Pancreas (tissue), 10 donors: ENCODE measurements around the gene GLUD2. TPM values are rescaled to one million over a fixed set of nuclear protein-coding genes. Genes with fewer than 3 reads are reported as not detected.

Experiments
- ATAC-seq, 4 donors: fragments of 200-7000 bp; cut with Tn5 transposase; one replicate each; pipeline versions ENCODE4 v1.8.0 to v1.9.1; 2020; ENCODE audit warnings: mild to moderate bottlenecking in 4 of 4, moderate library complexity in 4 of 4
- DNase-seq, 6 donors: peaks; one replicate each; pipeline ENCODE4 v3.0.0-alpha.2; 2020
- FAIRE-seq: peaks from 2 replicates; lab custom pipeline; 2012; peaks lifted over from hg19 to GRCh38; lab: Jason Lieb, UNC
- H3K27ac ChIP-seq, 4 donors: fragments of 200-600 bp; sonication (generic); 1 replicate in 3 of 4; 2 replicates in 1 of 4; pipeline versions ENCODE4 v1.5.0 to v1.8.0; 2020
- H3K27me3 ChIP-seq, 4 donors: fragments of 200-600 bp; one replicate each; pipeline ENCODE4 v1.8.0; 2021
- H3K36me3 ChIP-seq, 3 donors: fragments of 200-600 bp; sonication (generic) in 1 of 3; one replicate each; pipeline versions ENCODE4 v1.5.0 to v1.8.0; 2020 to 2021
- H3K4me1 ChIP-seq, 3 donors: fragments of 200-600 bp; one replicate each; pipeline ENCODE4 v1.8.0; 2021
- H3K4me3 ChIP-seq, 4 donors: fragments of 200-600 bp; sonication (generic) in 2 of 4; one replicate each; pipeline versions ENCODE4 v1.5.0 to v1.8.0; 2020 to 2021
- H3K9me3 ChIP-seq, 4 donors: fragments of 200-600 bp; one replicate each; pipeline ENCODE4 v1.8.0; 2021
- CTCF ChIP-seq, 4 donors: fragments of 200-600 bp; sonication (generic) in 3 of 4; IDR thresholded peaks; one replicate each; pipeline versions ENCODE4 v1.5.0 to v1.8.0; 2021; ENCODE audit warnings: antibody characterized with exemption in 4 of 4
- WGBS, 2 donors: extraction: QIAGEN DNeasy Blood & Tissue Kit; methylation state at CpG; one replicate each; pipeline ENCODE4 v1.1.7; 2013; 5-methylcytosine and 5-hydroxymethylcytosine counted together
- intact Hi-C, 3 donors: fragments of 100-400 bp; cut with DNase I; formaldehyde crosslinking; loops; one replicate each; pipeline versions ENCODE4 v1.11.1 to v1.14.2; 2022
- polyA plus RNA-seq, 2 donors: library from polyadenylated mRNA; stranded (reverse); fragments of 200-250 nt; gene quantifications; one replicate each; pipeline ENCODE4 v1.2.3, GENCODE V29; 2013
- total RNA-seq, 6 donors: library from RNA; stranded (reverse); fragmentation: NEBNext Ultra II Directional in 4 of 6; extraction: Animal tissue kit (Norgen Biotek cat#: 25700) in 4 of 6; gene quantifications; one replicate each; pipeline versions ENCODE4 v1.2.1 to v1.2.4, GENCODE V29; 2021 to 2023
- donor health status: healthy with polysubstance abuse.
- donor health status: DM: no; HTN: no; CAD: no; lungs with moderate emphysema.
- donor health status: DM: no; HTN: no; CAD: no.
- donor health status: control.
- donor health status: control.
- donor health status: Bipolar disorder and iron deficiency.
- donor health status: DM: yes; HTN: yes; CAD: no.
- donor health status: DM: no; HTN: no; CAD: no.
- donor health status: DM: no; HTN: no; CAD: no.
- donor health status: DM: yes; HTN: yes; CAD: no.

The GLUD2 gene
- total and polyA plus RNA-seq, 8 donors: 0.42 to 2.7 (median 1.1) TPM

GRCh38 chrX:121030083-121030482 is 17.3 kb upstream of the GLUD2 start:
- WGBS, 2 donors: 81 to 89% methylated on average over 4 of the region's 4 CpGs
- DNase-seq (no peak), FAIRE-seq (no peak), ATAC-seq (no peak)
- H3K4me1 ChIP-seq: no peaks in the 10 kb centered on the region
- no peak overlapping the region for H3K4me3 ChIP-seq
- peaks cover 0 to 8% (median 0%) of the 10 kb centered on the region in 4 donors for H3K27me3 ChIP-seq
- no peak overlapping the region for H3K27ac ChIP-seq
- TF ChIP-seq CTCF (IDR thresholded peaks at IDR 0.05): no peak
- no peaks in the 10 kb centered on the region for H3K36me3 ChIP-seq
- intact Hi-C loops: no loop called here
- no peaks in the 10 kb centered on the region for H3K9me3 ChIP-seq

- intact Hi-C loops: no loop called here
- H3K9me3 ChIP-seq: no peaks in the 10 kb centered on the region
- TF ChIP-seq CTCF (IDR thresholded peaks at IDR 0.05): no peak
- FAIRE-seq (no peak), DNase-seq (no peak), ATAC-seq (no peak)
- H3K27ac ChIP-seq: no peak overlapping the region
- no peaks in the 10 kb centered on the region for H3K36me3 ChIP-seq
- H3K4me1 ChIP-seq: no peaks in the 10 kb centered on the region
- H3K27me3 ChIP-seq: peaks cover 0 to 8% (median 0%) of the 10 kb centered on the region in 4 donors
- 56 to 79% methylated on average over 2 of the region's 2 CpGs for WGBS, 2 donors
- no peak overlapping the region for H3K4me3 ChIP-seq
Measured at GRCh38 chrX:121032531-121032930, 14.9 kb upstream of the GLUD2 start.

- no peak for TF ChIP-seq CTCF (IDR thresholded peaks at IDR 0.05)
- intact Hi-C loops: no loop called here
- Histone ChIP-seq H3K27me3 (peaks cover 0 to 8% (median 0%) of the 10 kb centered on the region in 4 donors), H3K36me3 (no peaks in the 10 kb centered on the region), H3K27ac (no peak overlapping the region), H3K4me1 (no peaks in the 10 kb centered on the region), H3K4me3 (no peak overlapping the region), H3K9me3 (no peaks in the 10 kb centered on the region)
- ATAC-seq: no peak
- DNase-seq: no peak
- WGBS, 2 donors: 48 to 64% methylated on average over 3 of the region's 3 CpGs
- no peak for FAIRE-seq
Measured at GRCh38 chrX:121036137-121036536, 11.3 kb upstream of the GLUD2 start.

- 53 to 74% methylated on average over 4 of the region's 4 CpGs for WGBS, 2 donors
- Histone ChIP-seq H3K36me3 (no peaks in the 10 kb centered on the region), H3K27me3 (peaks cover 0 to 3% (median 0%) of the 10 kb centered on the region in 4 donors), H3K4me3 (no peak overlapping the region), H3K9me3 (no peaks in the 10 kb centered on the region), H3K27ac (no peak overlapping the region), H3K4me1 (no peaks in the 10 kb centered on the region)
- no peak for FAIRE-seq
- no peak for TF ChIP-seq CTCF (IDR thresholded peaks at IDR 0.05)
- no peak for DNase-seq
- ATAC-seq: no peak
- intact Hi-C loops: no loop called here
Measured at GRCh38 chrX:121036951-121037350, 10.5 kb upstream of the GLUD2 start.

GRCh38 chrX:121050781-121051180 is 3.4 kb downstream of the GLUD2 start:
- H3K4me3 ChIP-seq: no peak overlapping the region
- FAIRE-seq (no peak), ATAC-seq (no peak), DNase-seq (no peak)
- no peak overlapping the region for H3K27ac ChIP-seq
- no peaks in the 10 kb centered on the region for H3K4me1 ChIP-seq
- intact Hi-C loops: no loop called here
- no peaks in the 10 kb centered on the region for H3K27me3 ChIP-seq
- no peak for TF ChIP-seq CTCF (IDR thresholded peaks at IDR 0.05)
- H3K9me3 ChIP-seq: no peaks in the 10 kb centered on the region
- no peaks in the 10 kb centered on the region for H3K36me3 ChIP-seq
